ENCODE results near the gene CCL25. TPM values are rescaled to one million over a fixed set of nuclear protein-coding genes. Genes with fewer than 3 reads are reported as not detected.
A peak's percentile ranks its signal among the peaks of the same experiment; 100 is the strongest.
"Not testable (repeated sequence)": the region's sequence is repeated elsewhere in the genome, so short reads cannot be mapped to it uniquely, and the experiment has no call there.

CCL25 gene
- total and polyA plus RNA-seq, 9 of the 15 experiments (the other 6 are each of a cell fraction or from before 2014, with no cell fraction given) = 0.15 TPM; not detected in 8

GRCh38 chr19:8033287-8034177, 19.0 kb upstream of the CCL25 start (continued):
- peak; percentile 78 for TF ChIP-seq MAFG (tag; conservative IDR thresholded peaks at IDR 0.05)
- peak; percentile 97 for TF ChIP-seq SMARCE1 (IDR thresholded peaks at IDR 0.05)
- TF ChIP-seq SMAD3 (CRISPR knock-in tag; conservative IDR thresholded peaks at IDR 0.05) = peak; percentile 66
- peak; percentile 70; the same call in 1 of the 2 replicates for TF ChIP-seq GTF2E2 (tag; IDR thresholded peaks at IDR 0.05)
- peak; percentile 46; the same call in 1 of the 2 replicates for TF ChIP-seq PHF8 (IDR thresholded peaks at IDR 0.05; ENCODE audit: borderline replicate concordance, low read length)
- not testable (repeated sequence) for TF ChIP-seq CEBPG (CRISPR knock-in tag; IDR thresholded peaks at IDR 0.05)
- TF ChIP-seq CEBPG (tag; conservative IDR thresholded peaks at IDR 0.05 in 1 of 2, IDR thresholded peaks at IDR 0.05 in 1 of 2) = peak; percentile 40 to 65; a peak in 3 of 4 replicates
- TF ChIP-seq NKRF (IDR thresholded peaks at IDR 0.05; ENCODE audit: borderline replicate concordance) = peak; percentile 31; the same call in 1 of the 2 replicates
- TF ChIP-seq, protein P1, sequence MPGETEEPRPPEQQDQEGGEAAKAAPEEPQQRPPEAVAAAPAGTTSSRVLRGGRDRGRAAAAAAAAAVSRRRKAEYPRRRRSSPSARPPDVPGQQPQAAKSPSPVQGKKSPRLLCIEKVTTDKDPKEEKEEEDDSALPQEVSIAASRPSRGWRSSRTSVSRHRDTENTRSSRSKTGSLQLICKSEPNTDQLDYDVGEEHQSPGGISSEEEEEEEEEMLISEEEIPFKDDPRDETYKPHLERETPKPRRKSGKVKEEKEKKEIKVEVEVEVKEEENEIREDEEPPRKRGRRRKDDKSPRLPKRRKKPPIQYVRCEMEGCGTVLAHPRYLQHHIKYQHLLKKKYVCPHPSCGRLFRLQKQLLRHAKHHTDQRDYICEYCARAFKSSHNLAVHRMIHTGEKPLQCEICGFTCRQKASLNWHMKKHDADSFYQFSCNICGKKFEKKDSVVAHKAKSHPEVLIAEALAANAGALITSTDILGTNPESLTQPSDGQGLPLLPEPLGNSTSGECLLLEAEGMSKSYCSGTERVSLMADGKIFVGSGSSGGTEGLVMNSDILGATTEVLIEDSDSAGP (CRISPR knock-in tag; IDR thresholded peaks at IDR 0.05) = 0 out of 2 replicates have a peak, but pooled peaks have one; percentile 12
- peak; percentile 83 for TF ChIP-seq RNF2 (IDR thresholded peaks at IDR 0.05)
- TF ChIP-seq NFRKB (IDR thresholded peaks at IDR 0.05; ENCODE audit: low read depth) = peak; percentile 85
- TF ChIP-seq MCM7 (IDR thresholded peaks at IDR 0.05) = peak in 1 of 2 experiments; percentile 73; a peak in 1 of 4 replicates
- TF ChIP-seq PYGO2 (tag; IDR thresholded peaks at IDR 0.05) = peak; percentile 58; the same call in 1 of the 2 replicates
- TF ChIP-seq DPF2 (IDR thresholded peaks at IDR 0.05) = peak; percentile 99
- peak; percentile 97 for TF ChIP-seq TCF3 (CRISPR knock-in tag; IDR thresholded peaks at IDR 0.05)
- TF ChIP-seq, protein P2, sequence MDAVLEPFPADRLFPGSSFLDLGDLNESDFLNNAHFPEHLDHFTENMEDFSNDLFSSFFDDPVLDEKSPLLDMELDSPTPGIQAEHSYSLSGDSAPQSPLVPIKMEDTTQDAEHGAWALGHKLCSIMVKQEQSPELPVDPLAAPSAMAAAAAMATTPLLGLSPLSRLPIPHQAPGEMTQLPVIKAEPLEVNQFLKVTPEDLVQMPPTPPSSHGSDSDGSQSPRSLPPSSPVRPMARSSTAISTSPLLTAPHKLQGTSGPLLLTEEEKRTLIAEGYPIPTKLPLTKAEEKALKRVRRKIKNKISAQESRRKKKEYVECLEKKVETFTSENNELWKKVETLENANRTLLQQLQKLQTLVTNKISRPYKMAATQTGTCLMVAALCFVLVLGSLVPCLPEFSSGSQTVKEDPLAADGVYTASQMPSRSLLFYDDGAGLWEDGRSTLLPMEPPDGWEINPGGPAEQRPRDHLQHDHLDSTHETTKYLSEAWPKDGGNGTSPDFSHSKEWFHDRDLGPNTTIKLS (IDR thresholded peaks at IDR 0.05; ENCODE audit: borderline replicate concordance, low read depth) = peak; percentile 53; the same call in 1 of the 2 replicates
- peak; percentile 86 for TF ChIP-seq CC2D1A (IDR thresholded peaks at IDR 0.05)
- TF ChIP-seq RBFOX2 (IDR thresholded peaks at IDR 0.05; ENCODE audit: low read depth, low read length) = peak; percentile 51; the same call in 1 of the 2 replicates
- peak; percentile 62 for TF ChIP-seq E2F8 (IDR thresholded peaks at IDR 0.05; ENCODE audit: low read depth, partially characterized antibody)
- peak in 1 of 2 experiments; percentile 92 for TF ChIP-seq ARNT (IDR thresholded peaks at IDR 0.05)
